ENCODE data around the gene CLCN7. TPM values are rescaled to one million over a fixed set of nuclear protein-coding genes. Genes with fewer than 3 reads are reported as not detected.

The CLCN7 gene
- total RNA-seq, 2 donors from 2014 or later: 51.9 to 108 TPM

DNA sequence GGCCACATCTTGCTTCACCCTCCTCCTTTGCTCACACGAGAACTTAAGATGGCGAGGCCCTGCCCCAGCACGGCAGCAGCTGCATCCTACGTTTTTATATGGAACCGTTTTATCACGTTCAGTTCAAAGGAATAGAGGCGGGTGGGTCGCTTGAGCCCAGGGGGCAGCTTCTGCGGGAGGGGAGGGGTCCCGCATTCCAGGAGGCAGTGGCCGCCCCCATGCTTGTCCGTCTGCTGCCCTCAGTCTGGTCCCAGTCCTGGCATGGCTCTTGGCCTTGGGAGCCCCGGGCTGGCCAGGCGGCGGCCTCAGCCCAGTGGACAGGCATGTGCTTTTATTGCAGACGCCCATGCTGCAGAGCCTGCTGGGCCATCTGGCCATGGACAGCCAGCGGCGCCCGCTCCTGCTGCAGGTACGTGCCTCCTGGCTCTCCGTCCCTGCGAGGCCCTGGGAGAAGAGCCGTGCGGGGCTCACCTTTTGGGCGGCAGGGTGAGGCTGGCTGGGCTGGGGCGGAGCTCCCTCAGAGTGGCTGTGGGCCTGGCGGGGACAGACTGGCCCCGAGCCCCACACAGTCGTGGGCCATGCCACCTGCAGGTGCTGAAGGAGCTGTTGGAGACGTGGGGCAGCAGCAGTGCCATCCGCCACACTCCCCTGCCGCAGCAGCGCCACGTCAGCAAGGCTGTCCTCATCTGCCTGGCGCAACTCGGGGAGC lies 25.1 kb upstream of the CLCN7 start:
- H3K36me3 ChIP-seq: peaks cover 11 to 27% of the 10 kb centered on the region in 2 donors

GRCh38 chr16:1498899-1499676 lies 24.3 kb upstream of the CLCN7 start:
- peaks cover 8% of the 10 kb centered on the region for H3K4me1 ChIP-seq (replicated peaks)
- H3K36me3 ChIP-seq: peaks cover 11 to 27% of the 10 kb centered on the region in 2 donors
- intact Hi-C loops (cut with DNase I): no loop called here
- no peak overlapping the region for H3K4me3 ChIP-seq
- H3K27ac ChIP-seq: no peak overlapping the region
- H3K27me3 ChIP-seq (replicated peaks; ENCODE audit: insufficient read depth): no peaks in the 10 kb centered on the region
- WGBS: 91% methylated on average over 35 of the region's 35 CpGs
- no peak for DNase-seq (ENCODE audit: low spot score)
- TF ChIP-seq POLR2A (IDR thresholded peaks at IDR 0.05): no peak
- TF ChIP-seq CTCF (IDR thresholded peaks at IDR 0.05): no peak
- no peak for TF ChIP-seq POLR2AphosphoS5 (IDR thresholded peaks at IDR 0.05)
- H3K9me3 ChIP-seq: no peaks in the 10 kb centered on the region

More for the DNA sequence above, 25.1 kb upstream of the CLCN7 start:
- H3K9me3 ChIP-seq: no peaks in the 10 kb centered on the region
- 92% methylated on average over 32 of the region's 36 CpGs for WGBS
- H3K27me3 ChIP-seq (replicated peaks; ENCODE audit: insufficient read depth): no peaks in the 10 kb centered on the region
- no peak overlapping the region for H3K4me3 ChIP-seq
- TF ChIP-seq CTCF (IDR thresholded peaks at IDR 0.05): no peak
- no peak for TF ChIP-seq POLR2A (IDR thresholded peaks at IDR 0.05)
- TF ChIP-seq POLR2AphosphoS5 (IDR thresholded peaks at IDR 0.05): no peak
- H3K27ac ChIP-seq: no peak overlapping the region
- intact Hi-C loops (cut with DNase I): no loop called here
- peaks cover under 1% of the 10 kb centered on the region for H3K4me1 ChIP-seq (replicated peaks)
- DNase-seq (ENCODE audit: low spot score): no peak

DNA sequence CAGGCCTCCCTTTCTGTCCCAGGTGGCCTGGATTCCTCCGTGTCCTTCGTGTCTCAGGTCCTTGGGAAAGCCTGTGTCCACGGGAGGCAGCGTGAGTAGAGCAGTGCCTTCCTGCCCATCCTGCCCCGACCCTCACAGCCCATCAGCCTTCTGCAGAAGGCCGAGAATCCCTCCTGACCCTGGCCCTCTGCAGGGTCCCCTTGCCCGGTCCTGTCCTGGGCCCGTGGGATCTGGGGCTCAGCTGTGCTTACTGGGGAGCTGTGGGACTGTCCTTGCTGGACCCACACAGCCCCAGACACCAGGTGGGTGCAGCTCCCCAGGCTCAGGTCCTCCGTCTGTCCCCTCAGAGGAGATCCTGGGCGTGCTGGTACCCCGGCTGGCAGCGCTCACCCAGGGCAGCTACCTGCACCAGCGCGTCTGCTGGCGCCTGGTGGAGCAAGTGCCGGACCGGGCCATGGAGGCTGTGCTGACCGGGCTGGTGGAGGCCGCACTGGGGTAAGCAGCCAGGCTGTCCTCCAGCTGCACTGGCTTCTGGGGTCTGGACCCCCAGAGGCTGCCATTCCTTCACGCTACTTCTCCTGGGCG lies 22.3 kb upstream of the CLCN7 start:
- H3K4me1 ChIP-seq (replicated peaks): peaks cover 8% of the 10 kb centered on the region
- H3K27ac ChIP-seq: no peak overlapping the region
- no peaks in the 10 kb centered on the region for H3K9me3 ChIP-seq
- 86% methylated on average over 21 of the region's 21 CpGs for WGBS
- H3K4me3 ChIP-seq: no peak overlapping the region
- peaks cover 8 to 18% of the 10 kb centered on the region in 2 donors for H3K36me3 ChIP-seq
- H3K27me3 ChIP-seq (replicated peaks; ENCODE audit: insufficient read depth): no peaks in the 10 kb centered on the region
- intact Hi-C loops (cut with DNase I): no loop called here
- DNase-seq (ENCODE audit: low spot score): no peak
- no peak for TF ChIP-seq CTCF (IDR thresholded peaks at IDR 0.05)
- no peak for TF ChIP-seq POLR2AphosphoS5 (IDR thresholded peaks at IDR 0.05)
- TF ChIP-seq POLR2A (IDR thresholded peaks at IDR 0.05): no peak

DNA sequence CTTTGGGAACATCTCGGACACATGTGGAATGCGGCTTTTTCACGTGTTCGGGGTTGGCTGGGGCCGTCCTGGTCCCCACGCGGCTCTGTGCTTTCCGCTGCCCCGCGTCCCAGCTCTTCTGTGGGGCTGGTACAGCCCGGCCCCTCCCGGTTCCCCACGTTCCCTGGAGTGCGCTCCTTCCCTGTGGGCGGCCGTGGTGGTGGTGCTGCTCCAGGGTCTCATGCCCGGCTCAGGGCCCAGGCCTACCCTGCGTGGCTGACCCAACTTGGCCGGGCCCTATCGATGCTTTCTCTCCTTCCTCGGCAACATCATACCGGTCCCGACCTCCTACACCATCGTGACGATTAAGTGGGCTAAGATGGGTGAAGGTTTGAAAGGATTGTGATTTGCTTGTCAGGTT lies 21.6 kb upstream of the CLCN7 start:
- peaks cover 2 to 11% of the 10 kb centered on the region in 2 donors for H3K36me3 ChIP-seq
- intact Hi-C loops (cut with DNase I): no loop called here

More for the DNA sequence above, 21.6 kb upstream of the CLCN7 start:
- no peak for TF ChIP-seq POLR2AphosphoS5 (IDR thresholded peaks at IDR 0.05)
- no peak for TF ChIP-seq CTCF (IDR thresholded peaks at IDR 0.05)
- no peak for TF ChIP-seq POLR2A (IDR thresholded peaks at IDR 0.05)
- Histone ChIP-seq H3K4me1 (replicated peaks) (peaks cover 8% of the 10 kb centered on the region), H3K4me3 (no peak overlapping the region), H3K27me3 (replicated peaks; ENCODE audit: insufficient read depth) (no peaks in the 10 kb centered on the region), H3K9me3 (no peaks in the 10 kb centered on the region), H3K27ac (no peak overlapping the region)
- no peak for DNase-seq (ENCODE audit: low spot score)
- 91% methylated on average over 25 of the region's 25 CpGs for WGBS

All from prostate gland (tissue), 2 donors.